ENCODE measurements around the gene RAB43.
A peak's percentile ranks its signal among the peaks of the same experiment; 100 is the strongest.
"Not testable (repeated sequence)": the region's sequence is repeated elsewhere in the genome, so short reads cannot be mapped to it uniquely, and the experiment has no call there.

The RAB43 gene

DNA sequence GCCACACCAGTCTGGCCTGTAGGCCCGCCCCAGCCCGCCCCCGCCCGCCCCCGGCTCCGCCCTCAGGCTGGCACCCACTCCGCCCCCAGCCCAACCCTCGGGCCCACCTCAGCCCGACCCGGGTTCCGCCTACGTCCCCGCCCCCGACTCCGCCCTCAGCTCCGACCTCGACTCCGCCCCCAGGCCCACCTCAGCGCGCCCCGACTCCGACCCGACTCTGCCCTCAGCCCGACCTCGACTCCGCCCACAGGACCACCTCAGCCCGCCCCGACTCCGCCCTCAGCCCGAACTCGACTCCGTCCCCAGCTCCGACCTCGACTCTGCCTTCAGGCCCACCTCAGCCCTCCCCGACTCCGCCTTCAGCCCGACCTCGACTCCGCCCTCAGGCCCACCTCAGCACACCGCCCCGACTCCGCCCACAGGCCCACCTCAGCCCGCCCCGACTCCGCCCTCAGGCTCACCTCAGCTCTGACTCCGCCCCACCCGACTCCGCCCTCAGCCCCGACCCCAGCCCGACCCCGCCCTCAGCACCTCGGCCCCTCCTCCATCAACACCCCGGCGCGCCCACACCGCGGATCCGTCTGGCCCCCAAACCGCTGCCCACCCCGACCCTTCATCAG, at the start of gene RAB43:
Gene RAB43, minus strand, starts transcription at position 13 of the 620 bp plus-strand sequence. CDS start 315 bp downstream, outside the sequence.
- peak; percentile 73 to 77 (median 75) for DNase-seq (ENCODE audit: low read depth in 2 of 3, low spot score in 1 of 3)

DNA sequence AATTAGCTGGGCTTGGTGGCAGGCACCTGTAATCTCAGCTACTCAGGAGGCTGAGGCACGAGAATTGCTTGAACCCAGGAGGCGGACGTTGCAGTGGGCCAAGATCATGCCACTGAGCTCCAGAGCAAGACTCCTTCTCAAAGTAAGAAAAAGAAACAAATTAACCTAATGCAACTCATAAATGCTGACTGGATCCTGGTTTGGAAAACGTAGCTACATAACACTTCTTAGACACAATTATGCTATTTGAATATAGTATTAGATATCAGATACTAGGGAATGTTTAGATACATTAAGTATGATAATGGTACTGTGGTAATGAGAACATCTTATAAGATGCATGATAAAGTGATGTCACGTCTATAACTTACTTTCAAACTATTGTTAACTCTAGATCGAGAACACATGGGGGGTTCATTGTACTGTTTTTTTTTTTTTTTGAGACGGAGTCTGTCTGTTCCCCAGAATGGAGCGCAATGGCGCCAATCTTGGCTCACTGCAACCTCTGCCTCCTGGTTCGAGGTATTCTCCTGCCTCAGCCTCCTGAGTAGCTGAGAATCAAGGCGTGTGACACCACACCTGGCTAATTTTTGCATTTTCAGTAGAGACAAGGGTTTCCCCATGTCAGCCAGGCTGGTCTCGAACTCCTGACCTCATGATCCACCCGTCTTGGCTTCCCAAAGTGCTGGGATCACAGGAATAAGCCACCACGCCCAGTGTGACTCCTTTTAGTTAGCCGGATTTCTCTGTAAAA, 45.2 kb upstream of the RAB43 start:
- no peak for DNase-seq (ENCODE audit: low read depth in 2 of 3, low spot score in 1 of 3)

DNA sequence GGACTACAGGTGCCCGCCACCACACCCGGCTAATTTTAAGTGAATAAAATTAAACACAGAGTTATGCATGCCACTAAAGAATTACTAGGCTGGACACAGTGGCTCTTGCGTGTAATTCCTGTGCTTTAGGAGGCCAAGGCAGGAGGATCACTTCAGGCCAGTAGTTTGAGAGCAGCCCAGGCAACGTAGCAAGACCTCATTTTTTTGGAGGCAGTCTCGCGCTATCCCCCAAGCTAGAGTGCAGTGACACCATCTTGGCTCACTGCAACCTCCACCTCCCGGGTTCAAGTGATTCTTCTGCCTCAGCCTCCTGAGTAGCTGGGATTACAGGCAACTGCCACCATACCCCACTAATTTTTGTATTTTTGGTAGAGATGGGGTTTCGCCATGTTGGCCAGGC, 44.0 kb upstream of the RAB43 start:
- DNase-seq (ENCODE audit: low read depth in 2 of 3, low spot score in 1 of 3) = not testable (repeated sequence)

DNA sequence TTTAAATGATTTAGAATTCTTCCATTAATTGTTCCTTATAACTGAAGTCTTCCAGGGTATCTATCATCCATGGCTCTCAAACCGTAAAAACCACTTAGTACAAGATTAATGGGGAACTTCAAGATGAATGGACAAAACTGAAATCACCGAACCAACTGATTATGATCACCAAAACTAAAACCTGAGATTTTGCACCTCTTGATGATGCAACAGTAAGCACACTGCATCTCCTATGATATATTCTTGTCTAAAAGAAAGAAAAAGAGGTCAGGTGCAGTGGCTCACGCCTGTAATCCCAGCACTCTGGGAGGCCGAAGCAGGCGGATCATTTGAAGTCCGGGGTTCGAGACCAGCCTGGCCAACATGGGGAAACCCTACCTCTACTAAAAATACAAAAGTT, 42.9 kb upstream of the RAB43 start:
- DNase-seq (ENCODE audit: low read depth in 2 of 3, low spot score in 1 of 3) = no peak

DNA sequence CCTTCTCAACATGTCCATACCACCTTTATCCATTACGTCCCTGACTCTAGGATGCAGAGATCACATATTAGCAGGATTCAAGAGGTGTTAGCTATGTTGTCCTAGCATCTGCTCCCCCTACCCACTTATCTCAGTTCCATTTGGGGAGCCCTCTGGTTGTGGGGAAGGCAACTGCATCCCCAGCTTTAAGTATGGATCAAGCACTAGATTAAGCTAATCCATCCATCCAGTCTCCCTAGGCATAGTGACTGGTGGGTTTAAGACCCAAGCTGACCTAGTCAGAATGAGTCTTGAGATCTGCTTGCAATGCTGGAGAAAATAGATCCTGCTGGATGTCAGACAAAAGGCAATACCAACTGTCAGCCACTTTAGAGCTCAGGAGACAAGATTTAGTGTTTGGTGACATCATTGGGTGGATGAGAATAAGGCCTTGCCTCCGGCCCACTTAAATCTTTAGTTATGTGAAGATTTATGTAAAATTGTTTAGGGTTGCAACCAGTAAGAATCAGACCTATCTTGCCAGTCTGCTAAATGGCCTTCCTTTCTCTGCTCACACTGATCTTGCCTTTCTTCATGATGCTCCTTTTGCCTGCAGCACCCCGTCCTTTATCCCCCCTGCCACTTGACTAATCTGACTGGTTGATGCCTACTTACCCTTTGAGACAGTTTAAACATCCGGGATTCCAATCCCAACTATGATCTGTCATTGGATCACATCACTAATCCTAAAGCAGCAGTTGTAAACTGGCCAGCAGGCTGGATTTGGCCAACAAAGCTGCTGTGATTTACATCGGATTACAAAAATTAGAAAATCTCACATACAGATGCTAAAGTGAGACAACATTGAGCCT, 41.4 kb upstream of the RAB43 start:
- no peak for DNase-seq (ENCODE audit: low read depth in 2 of 3, low spot score in 1 of 3)

DNA sequence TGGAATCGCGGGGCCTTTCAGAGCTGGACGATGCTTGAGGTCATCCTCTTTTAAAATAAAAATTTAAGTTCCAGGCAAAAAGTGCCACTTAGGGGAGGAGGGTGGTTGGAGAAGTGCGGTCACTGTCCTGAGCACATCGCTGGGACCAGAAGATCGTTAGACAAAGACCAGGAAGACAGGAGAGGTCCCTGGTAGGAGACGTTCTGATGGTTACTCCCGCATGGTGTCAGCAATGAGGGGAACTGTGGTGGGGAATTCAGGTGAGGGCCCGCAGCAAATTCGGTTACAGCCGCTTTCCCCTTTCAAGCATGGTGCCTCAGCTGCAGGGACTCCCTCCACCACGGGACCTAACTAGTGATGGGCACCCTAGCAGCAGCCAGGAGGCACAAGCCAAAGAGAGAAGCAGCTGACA, 40.3 kb upstream of the RAB43 start:
- DNase-seq (ENCODE audit: low read depth in 2 of 3, low spot score in 1 of 3) = peak in 1 of 3 donors; percentile 23

DNA sequence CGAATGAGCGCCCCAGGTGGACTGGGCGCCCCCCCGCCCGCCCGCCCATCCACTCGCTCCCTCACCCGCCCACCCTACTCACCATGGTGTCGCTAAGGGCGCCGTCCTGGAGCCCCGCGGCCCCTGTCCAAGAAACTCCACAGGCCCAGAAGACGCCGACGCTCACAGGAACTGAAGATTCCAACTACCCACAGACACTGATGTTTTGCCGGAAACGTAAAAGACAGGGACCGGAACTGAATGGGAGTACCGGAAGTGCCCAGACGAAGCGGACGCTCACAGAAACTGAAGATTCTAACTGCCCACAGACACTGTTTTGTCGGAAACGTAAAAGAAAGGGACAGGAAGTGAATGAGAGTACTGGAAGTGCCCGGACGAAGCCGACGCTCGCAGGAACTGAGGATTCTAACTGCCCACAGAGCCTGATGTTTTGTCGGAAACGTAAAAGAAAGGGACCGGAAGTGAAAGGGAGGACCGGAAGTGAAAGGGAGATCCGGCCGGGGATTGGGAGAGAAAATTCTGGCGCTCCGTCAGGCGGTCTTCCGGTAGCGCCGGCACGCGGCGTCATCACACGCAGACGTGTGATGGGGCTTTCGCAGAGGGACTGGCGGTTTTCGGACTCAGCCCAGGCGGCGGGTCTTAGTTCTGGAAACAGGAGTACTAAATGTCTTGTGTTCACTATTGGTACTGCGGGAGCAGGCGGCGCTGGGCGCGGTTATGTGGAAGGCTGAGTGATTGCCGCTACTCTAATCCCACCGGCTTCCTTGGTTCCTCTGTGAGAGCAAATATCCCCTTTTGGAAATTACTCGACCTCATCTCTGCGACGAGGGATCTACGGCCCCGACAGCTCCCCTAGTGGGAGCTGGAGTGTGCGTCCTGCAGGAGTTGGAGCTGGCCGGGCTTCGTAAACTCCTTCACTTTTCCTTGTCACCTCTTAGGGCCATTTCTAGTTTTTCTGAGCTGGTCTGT, 39.6 kb upstream of the RAB43 start, which contains the start of gene ISY1:
Gene ISY1, minus strand, starts transcription at position 173 of the 969 bp plus-strand sequence. Its CDS starts 88 bp downstream, at position 85.
- peak; percentile 81 to 84 (median 84) for DNase-seq (ENCODE audit: low read depth in 2 of 3, low spot score in 1 of 3)

DNA sequence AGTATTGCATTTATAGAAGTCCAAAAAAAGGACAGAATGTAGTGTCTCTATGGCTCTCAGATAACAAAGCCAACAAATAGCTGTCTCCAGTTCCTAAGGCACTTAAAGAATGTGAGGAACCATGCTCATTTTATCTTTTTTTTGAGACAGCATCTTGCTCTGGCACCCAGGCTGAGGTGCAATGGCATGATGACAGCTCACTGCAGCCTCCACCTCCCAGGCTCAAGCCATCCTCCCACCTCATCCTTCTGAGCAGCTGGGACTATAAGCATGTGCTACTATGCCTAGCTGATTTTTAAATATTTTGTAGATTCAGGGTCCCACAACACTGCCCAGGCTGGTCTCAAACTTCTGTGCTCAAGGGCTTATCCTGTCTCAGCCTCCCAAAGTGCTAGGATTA, 23.2 kb upstream of the RAB43 start:
- no peak for DNase-seq (ENCODE audit: low read depth in 2 of 3, low spot score in 1 of 3)

DNA sequence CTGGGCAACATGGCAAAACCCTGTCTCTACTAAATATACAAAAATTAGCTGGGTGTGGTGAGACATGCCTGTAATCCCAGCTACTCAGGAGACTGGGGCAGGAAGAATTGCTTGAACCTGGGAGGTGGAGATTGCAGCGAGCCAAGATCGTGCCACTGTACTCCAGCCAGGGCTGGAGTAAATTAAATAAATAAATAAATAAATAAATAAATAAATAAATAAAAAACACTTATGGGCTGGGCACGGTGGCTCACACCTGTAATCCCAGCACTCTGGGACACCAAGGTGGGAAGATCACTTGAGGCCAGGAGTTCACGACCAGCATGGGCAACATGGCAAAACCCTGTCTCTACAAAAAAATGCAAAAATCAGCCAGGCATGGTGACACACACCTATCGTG, 19.4 kb upstream of the RAB43 start:
- DNase-seq (ENCODE audit: low read depth in 2 of 3, low spot score in 1 of 3) = not testable (repeated sequence)

DNA sequence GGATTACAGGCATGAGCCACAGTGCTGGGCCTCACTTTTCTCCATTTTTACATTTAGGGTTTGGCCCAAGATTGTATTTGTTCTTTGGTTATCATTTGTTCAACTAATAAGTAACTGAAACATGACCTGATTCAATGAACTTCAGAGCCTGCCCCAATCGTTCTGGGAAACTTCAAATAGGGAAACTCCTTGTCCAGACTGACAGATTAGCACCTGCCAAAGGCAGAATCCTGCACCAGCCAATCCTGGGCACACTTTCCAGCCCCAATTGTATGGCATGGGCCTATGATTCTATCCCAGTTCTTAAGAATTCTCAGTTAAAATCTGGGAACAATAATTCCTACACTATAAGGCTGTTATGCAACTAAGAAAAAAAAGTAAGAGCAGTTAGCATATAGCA, 18.3 kb upstream of the RAB43 start:
- DNase-seq (ENCODE audit: low read depth in 2 of 3, low spot score in 1 of 3) = no peak

DNA sequence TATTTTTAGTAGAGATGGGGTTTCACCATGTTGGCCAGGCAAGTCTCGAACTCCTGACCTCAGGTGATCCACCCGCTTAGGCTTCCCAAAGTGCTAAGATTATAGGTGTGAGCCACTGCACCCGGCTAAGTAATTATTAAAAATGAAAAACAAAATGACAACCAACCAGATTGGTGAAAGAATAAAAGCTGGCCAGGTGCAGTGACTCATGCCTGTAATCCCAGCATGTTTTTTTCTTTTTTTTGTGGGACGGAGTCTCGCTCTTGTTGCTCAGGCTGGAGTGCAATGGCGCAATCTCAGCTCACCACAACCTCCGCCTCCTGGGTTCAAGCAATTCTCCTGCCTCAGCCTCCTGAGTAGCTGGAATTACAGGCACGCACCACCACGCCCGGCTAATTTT, 14.7 kb upstream of the RAB43 start:
- not testable (repeated sequence) for DNase-seq (ENCODE audit: low read depth in 2 of 3, low spot score in 1 of 3)

DNA sequence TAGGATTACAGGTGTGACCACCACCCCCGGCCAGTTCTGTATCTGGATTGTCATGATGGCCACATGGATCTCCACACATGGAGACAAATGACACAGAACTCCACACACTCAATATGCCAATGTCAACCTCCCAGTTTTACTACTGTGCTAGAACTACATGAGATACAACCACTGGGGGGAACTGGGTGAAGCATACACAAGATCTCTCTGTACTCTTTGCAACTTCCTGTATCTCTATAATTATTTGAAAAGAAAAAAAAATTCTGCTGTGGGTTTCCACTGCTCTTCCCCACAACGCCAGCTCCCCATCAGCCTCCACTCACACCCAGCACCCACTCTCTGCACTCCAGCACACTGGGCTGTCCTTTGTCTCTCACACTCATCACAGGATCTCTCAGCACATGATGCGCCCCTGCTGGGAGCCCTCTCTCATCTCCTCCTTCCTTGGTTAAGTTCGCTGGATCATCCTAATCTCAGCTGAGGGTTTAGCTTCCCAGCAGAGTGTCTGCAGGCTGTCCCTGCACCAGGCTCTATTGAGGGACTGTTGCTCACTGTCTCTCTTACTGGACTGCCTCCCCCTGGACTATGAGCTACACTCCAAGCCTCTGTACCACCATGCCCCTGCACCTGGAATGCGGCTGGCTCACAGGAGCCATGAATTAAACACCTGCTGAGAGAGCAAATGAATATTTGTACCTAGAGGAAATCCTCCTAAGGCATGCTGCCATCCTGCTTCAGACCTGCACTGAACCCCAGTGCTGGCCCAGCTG, 10.7 kb upstream of the RAB43 start:
- DNase-seq (ENCODE audit: low read depth in 2 of 3, low spot score in 1 of 3) = no peak

DNA sequence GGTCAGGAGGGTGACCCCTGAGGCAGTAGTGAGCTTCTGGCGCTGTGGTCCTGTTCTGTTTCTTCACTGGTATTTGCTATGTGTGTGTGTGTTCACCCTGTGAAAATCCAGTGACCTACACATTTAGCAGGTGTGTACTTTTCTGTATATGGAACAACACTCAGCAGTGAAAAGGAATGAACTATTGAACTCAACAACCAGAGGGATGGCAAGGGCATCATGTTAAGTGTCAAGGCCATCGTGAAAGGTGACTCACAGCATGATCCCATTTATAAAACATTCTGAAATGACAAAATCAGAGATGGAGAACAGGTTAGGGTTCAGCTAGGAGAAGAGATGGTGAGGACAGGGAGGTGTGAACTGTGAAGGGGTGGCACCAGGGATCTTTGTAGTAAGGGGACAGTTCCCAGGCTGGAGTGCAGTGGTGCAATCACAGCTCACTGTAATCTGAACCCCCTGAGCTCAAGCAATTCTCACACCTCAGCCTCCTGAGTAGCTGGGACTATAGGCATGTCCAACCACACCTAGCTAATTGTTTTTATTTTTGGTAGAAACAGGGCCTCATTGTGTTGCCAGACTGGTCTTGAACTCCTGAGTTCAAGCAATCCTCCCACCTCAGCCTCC, 10.0 kb upstream of the RAB43 start:
- no peak for DNase-seq (ENCODE audit: low read depth in 2 of 3, low spot score in 1 of 3)

DNA sequence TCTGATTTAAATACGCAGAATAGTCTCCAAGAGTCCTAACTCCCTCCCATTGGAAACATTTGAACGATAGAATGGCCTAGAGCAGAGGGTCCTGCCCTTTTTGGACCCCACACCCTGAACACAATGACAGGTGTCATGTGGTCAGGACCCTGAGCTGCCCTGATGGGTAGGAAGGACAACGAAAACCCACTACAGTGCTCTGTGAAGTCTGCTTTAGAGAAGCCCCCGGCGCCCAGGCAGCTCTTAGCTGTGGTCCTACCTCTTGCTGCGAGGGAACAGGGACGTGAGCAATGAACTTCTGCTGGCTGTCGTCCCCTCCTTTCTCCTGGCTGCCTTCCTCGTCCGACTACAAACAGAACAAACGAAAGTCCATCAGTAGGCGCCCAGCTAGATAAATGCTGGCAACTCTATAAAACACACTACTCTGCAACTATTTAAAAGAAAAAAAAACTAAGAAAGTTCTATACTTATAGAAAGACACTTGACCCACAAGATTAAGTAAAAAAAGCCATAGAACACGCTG, 8.7 kb upstream of the RAB43 start:
- DNase-seq (ENCODE audit: low read depth in 2 of 3, low spot score in 1 of 3) = no peak

DNA sequence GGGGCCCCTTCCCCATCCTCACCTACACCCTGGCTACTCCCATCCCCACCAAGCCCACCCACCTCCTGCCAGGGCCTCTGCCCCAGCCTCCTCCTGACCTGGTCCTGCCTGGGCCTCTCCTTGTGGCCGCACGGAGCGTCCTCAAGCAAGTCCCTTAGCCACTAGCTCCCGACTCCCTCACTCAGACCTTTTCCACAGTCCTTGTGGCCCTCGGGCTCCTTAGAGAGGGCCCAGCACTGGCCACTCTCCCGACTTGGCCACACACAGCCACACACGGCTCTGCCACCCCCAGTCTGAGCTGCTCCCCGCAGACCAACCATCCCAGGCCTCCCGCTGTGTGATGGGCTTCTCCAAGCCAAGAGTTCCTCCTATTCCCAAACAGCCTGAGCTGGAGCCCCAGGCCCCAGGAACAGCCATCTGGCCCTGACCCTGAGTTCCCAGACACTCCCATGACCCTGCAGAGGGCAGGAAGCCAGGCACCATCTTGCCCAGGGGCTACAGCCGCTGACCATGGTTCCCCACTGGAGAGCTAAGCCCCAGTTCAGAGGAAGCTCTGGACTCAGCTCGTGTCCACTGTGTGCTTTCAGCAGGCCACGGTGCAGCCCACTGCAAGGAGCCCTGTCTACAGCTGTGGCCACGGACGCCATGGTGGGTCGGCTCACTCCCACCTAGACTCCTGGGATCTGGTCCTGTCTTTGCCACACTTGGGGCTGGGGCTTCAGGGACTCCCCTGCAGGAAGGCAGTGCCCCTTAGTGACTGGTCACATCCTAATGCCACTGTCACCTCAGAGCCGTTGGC, 7.0 kb upstream of the RAB43 start:
- DNase-seq (ENCODE audit: low read depth in 2 of 3, low spot score in 1 of 3) = no peak

DNA sequence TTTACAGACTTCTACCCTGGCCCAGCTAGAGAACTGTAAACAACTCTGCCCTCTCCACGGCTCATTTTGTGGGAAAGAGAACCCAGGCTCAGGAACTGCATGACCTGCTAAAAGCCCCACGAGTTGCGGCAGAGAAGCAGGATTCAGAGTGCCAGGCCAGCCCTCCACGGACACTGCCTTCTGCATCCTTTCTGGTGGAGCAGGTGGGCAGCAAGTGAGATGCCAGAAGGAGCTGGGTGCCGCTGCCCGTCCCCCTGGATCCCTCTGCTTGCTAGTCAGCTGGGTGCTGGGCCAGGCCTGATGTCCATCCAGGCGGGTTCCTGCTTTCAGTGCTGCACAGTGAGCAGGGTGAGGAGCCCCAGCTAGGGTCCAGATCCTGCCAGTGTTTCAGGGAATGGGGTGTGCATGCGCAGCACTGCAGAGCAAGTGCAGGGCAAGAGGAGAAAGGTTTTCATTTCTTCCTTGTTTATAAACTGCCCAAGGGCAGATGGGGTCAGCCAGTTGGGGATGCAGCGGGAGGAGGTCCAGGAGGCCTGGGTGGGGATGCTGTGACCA, 5.2 kb upstream of the RAB43 start:
- no peak for DNase-seq (ENCODE audit: low read depth in 2 of 3, low spot score in 1 of 3)

DNA sequence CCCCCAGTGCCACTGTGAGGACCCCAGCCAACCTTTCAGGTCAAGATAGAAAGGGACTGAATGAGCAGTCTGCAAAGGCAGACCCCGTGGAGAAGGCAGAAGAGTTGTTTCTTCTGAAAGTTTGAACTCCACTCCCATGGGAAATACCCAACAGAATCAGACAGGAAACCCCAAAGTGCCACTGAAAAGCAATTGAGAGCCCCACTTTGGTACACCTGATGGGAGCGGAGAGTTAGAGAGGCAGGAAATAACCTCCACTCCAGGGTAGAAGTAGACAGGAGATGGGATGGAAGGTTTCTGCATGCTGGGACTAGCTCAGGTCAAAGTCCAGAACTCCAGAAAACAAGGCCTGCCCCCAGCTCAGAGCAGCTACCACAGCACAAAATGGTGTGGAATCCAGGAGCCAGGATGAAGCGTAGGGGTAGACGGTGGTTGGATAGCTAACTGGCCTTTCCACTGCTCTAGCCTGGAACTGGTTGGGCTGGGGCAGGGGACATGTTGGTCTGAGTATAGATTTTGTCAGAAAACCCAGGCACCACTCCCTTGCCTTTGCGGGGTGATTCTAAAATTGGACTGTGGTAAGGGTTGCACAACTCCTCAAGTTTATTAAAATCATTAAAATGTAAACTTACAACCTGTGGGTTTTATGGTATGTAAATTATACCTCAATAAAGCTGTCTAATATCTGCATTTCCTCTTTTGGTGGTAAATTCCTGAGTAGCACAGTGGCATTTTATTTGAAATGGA, 1.9 kb upstream of the RAB43 start:
- DNase-seq (ENCODE audit: low read depth in 2 of 3, low spot score in 1 of 3) = no peak
